EL (cell line): ENCODE data around the gene LDLRAD4.

Experiments used
- DNase-seq: peaks from one replicate; pipeline ENCODE4 v3.0.0-alpha.2; 2016

The LDLRAD4 gene

GRCh38 chr18:13565228-13565627 is 346.7 kb downstream of the LDLRAD4 start:
- no peak for DNase-seq

- no peak for DNase-seq
Measured at GRCh38 chr18:13566941-13567746, 348.6 kb downstream of the LDLRAD4 start.

GRCh38 chr18:13568443-13569392 is 350.2 kb downstream of the LDLRAD4 start:
- DNase-seq: no peak

GRCh38 chr18:13570216-13570615 is 351.7 kb downstream of the LDLRAD4 start:
- DNase-seq: no peak

- no peak for DNase-seq
Measured at GRCh38 chr18:13570856-13571495, 352.4 kb downstream of the LDLRAD4 start.

- DNase-seq: no peak
Measured at GRCh38 chr18:13572148-13572547, 353.6 kb downstream of the LDLRAD4 start.

- DNase-seq: no peak
Measured at GRCh38 chr18:13572721-13573120, 354.2 kb downstream of the LDLRAD4 start.

GRCh38 chr18:13573750-13574149 is 355.2 kb downstream of the LDLRAD4 start:
- no peak for DNase-seq

- no peak for DNase-seq
Measured at GRCh38 chr18:13574355-13574754, 355.8 kb downstream of the LDLRAD4 start.

- DNase-seq: no peak
Measured at GRCh38 chr18:13574761-13575160, 356.2 kb downstream of the LDLRAD4 start.

- DNase-seq: no peak
Measured at GRCh38 chr18:13576598-13576997, 358.0 kb downstream of the LDLRAD4 start.

- peak; percentile 47 for DNase-seq
Measured at GRCh38 chr18:13577091-13577697, 358.6 kb downstream of the LDLRAD4 start.

GRCh38 chr18:13577781-13578180 is 359.2 kb downstream of the LDLRAD4 start:
- no peak for DNase-seq

- no peak for DNase-seq
Measured at GRCh38 chr18:13578400-13578799, 359.8 kb downstream of the LDLRAD4 start.

- no peak for DNase-seq
Measured at GRCh38 chr18:13579874-13580273, 361.3 kb downstream of the LDLRAD4 start.

GRCh38 chr18:13580351-13580750 is 361.8 kb downstream of the LDLRAD4 start:
- DNase-seq: no peak

GRCh38 chr18:13580991-13581390 is 362.4 kb downstream of the LDLRAD4 start:
- no peak for DNase-seq

GRCh38 chr18:13581496-13582177 is 363.1 kb downstream of the LDLRAD4 start:
- DNase-seq: no peak

GRCh38 chr18:13582178-13582670 is 363.7 kb downstream of the LDLRAD4 start:
- no peak for DNase-seq

- DNase-seq: no peak
Measured at GRCh38 chr18:13583576-13584550, 365.3 kb downstream of the LDLRAD4 start.

GRCh38 chr18:13584825-13585224 is 366.3 kb downstream of the LDLRAD4 start:
- DNase-seq: no peak
